AG04450 (cell line): ENCODE data around the gene ACTRT2. TPM values are rescaled to one million over a fixed set of nuclear protein-coding genes. Genes with fewer than 3 reads are reported as not detected.

Source experiments
- CTCF ChIA-PET: fragments of 300-600, 350-600 bp; formaldehyde crosslinking; extraction: SDS; loops from one replicate; lab custom pipeline; 2022; ENCODE audit warnings: antibody characterized with exemption, inconsistent platforms; lab: Charles Lee
- POLR2A ChIA-PET: fragments of 350-600 bp; formaldehyde crosslinking; extraction: SDS; loops from one replicate; lab custom pipeline; 2021; ENCODE audit warnings: antibody characterized with exemption, inconsistent platforms; lab: Yijun Ruan, JAX
- DNase-seq: peaks from one replicate; pipeline ENCODE4 v3.0.0-alpha.2; 2011; ENCODE audit warnings: low read depth, low spot score
- H3K27ac ChIP-seq: one replicate; pipeline ENCODE4 v1.5.1; 2012; ENCODE audit warnings: low read depth, low read length, control low read depth
- H3K27me3 ChIP-seq: one replicate; pipeline ENCODE4 v1.6.0; 2012; ENCODE audit warnings: low read length; ENCODE audit not compliant: control insufficient read depth, insufficient read depth
- H3K4me3 ChIP-seq: 2 replicates; pipeline ENCODE4 v1.5.1; 2011; ENCODE audit warnings: mild to moderate bottlenecking, low read depth, low read length, control low read depth
- H3K9me3 ChIP-seq: 2 replicates; pipeline ENCODE4 v1.5.1; 2012; ENCODE audit warnings: low read length; ENCODE audit not compliant: control insufficient read depth, insufficient read depth
- polyA plus RNA-seq: library from polyadenylated mRNA; depleted of rRNA; stranded (reverse); fragments of >200 nt; gene quantifications from 2 replicates; pipeline ENCODE4 v1.2.3, GENCODE V29; 2011
- TF ChIP-seq, protein P1 (sequence below): IDR thresholded peaks from 2 replicates; pipeline ENCODE4 v1.5.1; 2011; ENCODE audit warnings: low read depth, low read length, control low read depth, inconsistent platforms

ACTRT2 gene
- polyA plus RNA-seq, 1 experiment = not detected

DNA sequence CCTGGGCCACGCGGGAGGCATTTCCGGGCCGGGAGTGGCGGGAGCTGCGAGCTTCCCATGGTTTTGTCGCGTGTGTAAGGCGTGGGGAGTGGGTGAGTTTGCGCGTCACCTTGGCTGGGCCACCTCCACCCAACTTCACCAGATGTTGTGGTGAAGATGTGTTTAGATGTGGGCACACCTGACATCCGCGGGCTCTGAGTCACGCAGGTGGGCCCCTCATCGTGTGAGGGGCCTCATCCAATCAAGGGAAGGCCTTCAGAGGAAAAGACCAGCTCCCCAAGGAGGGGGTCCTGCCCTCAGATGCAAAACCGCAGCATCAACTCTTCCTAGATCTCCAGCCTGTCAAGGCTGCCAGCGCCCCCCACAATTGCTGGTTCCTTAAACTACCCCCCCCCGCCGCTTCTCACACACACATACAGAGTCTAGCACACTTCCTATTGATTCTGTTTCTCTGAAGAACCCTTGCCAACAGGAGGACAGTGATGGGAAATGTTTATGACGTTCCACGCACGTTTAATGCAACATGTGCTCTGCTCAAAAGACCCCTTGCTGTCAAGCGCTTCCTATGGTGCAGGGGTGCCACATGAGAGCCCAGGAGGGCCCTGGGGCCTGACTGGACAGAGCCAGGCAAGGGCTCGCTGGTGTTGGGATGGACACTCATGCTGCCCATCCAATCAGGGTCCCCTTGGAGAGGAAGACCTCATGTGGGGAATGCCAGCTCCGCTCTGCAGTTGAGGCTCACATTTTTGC lies 11.9 kb downstream of the ACTRT2 start:
- H3K9me3 ChIP-seq = peaks cover 66% of the 10 kb centered on the region
- no peak overlapping the region for H3K27ac ChIP-seq
- no peaks in the 10 kb centered on the region for H3K27me3 ChIP-seq
- TF ChIP-seq, protein P1, sequence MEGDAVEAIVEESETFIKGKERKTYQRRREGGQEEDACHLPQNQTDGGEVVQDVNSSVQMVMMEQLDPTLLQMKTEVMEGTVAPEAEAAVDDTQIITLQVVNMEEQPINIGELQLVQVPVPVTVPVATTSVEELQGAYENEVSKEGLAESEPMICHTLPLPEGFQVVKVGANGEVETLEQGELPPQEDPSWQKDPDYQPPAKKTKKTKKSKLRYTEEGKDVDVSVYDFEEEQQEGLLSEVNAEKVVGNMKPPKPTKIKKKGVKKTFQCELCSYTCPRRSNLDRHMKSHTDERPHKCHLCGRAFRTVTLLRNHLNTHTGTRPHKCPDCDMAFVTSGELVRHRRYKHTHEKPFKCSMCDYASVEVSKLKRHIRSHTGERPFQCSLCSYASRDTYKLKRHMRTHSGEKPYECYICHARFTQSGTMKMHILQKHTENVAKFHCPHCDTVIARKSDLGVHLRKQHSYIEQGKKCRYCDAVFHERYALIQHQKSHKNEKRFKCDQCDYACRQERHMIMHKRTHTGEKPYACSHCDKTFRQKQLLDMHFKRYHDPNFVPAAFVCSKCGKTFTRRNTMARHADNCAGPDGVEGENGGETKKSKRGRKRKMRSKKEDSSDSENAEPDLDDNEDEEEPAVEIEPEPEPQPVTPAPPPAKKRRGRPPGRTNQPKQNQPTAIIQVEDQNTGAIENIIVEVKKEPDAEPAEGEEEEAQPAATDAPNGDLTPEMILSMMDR = no peak
- ChIA-PET POLR2A (no interaction called here), CTCF (no interaction called here)
- DNase-seq = no peak
- H3K4me3 ChIP-seq = no peak overlapping the region

DNA sequence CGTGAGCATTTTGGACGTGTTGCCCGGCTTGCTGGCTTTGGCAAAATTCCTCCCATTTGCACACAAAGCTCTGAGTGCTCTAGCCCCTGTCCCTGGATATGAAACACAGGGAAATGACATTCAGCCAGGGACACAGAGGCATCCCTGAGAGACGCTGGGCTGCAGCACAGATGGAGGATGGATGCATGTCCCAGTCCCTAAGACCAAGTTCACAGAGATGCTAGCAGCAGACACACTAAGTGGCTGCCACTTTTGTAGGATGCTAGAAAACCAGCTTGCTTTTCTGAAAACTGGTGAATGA lies 12.5 kb downstream of the ACTRT2 start:
- no peaks in the 10 kb centered on the region for H3K27me3 ChIP-seq
- peaks cover 66% of the 10 kb centered on the region; the same call in 1 of the 2 replicates for H3K9me3 ChIP-seq
- no peak overlapping the region for H3K4me3 ChIP-seq
- no peak for DNase-seq
- ChIA-PET CTCF (no interaction called here), POLR2A (no interaction called here)
- H3K27ac ChIP-seq = no peak overlapping the region
- TF ChIP-seq, protein P1 = no peak

DNA sequence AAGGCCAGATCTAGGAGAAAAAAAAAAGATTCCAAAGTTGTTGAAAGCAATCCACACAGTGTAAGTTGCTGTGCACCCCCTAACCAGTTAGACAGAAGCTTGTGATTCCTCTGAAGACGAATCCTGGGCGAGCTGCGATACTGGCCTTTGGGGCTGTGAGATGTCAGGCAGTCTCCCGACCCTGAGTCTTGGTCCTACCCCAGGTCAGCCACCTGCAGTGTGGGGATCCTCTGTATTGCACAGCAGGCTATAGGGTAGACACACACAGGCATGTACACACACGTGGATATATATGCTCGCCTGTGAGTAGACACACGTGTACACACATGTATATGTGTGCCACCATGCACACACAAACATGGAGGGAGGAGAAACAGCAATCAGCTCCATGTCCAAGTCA lies 12.9 kb downstream of the ACTRT2 start:
- Histone ChIP-seq H3K27me3 (no peaks in the 10 kb centered on the region), H3K27ac (no peak overlapping the region), H3K4me3 (no peak overlapping the region), H3K9me3 (peaks cover 67% of the 10 kb centered on the region; the same call in 1 of the 2 replicates)
- POLR2A ChIA-PET = no interaction called here
- TF ChIP-seq, protein P1 = no peak
- no peak for DNase-seq
- CTCF ChIA-PET = no interaction called here

DNA sequence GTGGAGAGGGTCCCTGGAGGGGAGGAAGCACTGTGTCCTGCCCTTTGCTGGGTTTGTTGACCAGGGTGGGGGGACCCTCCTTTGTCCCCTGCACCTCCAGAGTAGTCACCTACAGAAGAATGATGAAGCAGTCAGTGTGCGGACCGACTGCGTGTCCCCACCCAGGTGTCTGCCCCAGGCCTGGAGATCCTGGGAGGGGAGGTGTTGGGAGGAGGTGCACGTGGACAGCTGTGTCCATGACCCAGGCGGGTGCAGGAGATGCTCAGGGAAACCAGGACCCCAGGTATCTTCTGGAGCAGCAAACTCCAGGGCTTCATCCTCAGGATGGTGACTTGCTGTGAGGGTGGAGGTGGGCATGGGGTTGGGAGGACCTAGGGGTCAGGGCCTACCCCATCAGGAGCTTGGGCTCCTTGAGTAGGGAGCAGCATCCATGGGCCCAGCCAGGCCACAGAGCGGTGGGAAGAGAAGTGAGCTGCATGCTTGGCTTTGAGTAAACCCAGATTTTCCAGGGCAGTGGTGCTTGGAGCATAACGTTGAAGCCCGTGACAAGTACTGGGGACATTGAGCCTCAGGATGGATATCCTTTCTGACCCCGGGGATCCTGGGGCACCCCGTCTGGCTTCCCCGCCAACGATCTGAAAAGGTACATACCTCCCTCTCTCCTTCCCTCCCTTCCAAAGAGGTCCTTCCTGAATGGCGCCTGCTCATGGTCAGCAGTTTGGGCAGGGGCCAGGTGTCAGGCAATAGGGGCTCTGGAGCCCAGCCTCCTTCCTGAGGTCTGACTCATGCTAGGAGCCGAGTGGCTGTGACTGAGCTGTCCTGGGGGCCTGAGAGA lies 13.7 kb downstream of the ACTRT2 start:
- POLR2A ChIA-PET = no interaction called here

More for the DNA sequence above, 13.7 kb downstream of the ACTRT2 start:
- DNase-seq = no peak
- Histone ChIP-seq H3K27me3 (no peaks in the 10 kb centered on the region), H3K27ac (no peak overlapping the region), H3K9me3 (peaks cover 60% of the 10 kb centered on the region; the same call in 1 of the 2 replicates), H3K4me3 (no peak overlapping the region)
- TF ChIP-seq, protein P1 = no peak
- CTCF ChIA-PET = no interaction called here
